GM18499 (cell line): ENCODE data around the gene ADD2.

Experiments
- ATAC-seq: cut with Tn5 transposase; IDR thresholded peaks from one replicate; pipeline ENCODE4 v1.9.1; 2021; ENCODE audit warnings: moderate number of reproducible peaks; ENCODE audit not compliant: insufficient read depth, unreplicated experiment

ADD2 gene

GRCh38 chr2:70785137-70785911 lies 17.3 kb upstream of the ADD2 start:
- no peak for ATAC-seq

GRCh38 chr2:70784320-70784719 lies 16.3 kb upstream of the ADD2 start:
- ATAC-seq = no peak

- ATAC-seq = no peak
These were observed 12.0 kb upstream of the ADD2 start for GRCh38 chr2:70779911-70780545.

- ATAC-seq = no peak
These were observed 11.5 kb upstream of the ADD2 start for GRCh38 chr2:70779491-70779890.

GRCh38 chr2:70778676-70779075 lies 10.7 kb upstream of the ADD2 start:
- ATAC-seq = no peak

GRCh38 chr2:70777450-70777849 lies 9.4 kb upstream of the ADD2 start:
- no peak for ATAC-seq

GRCh38 chr2:70776266-70776665 lies 8.3 kb upstream of the ADD2 start:
- ATAC-seq = no peak

- no peak for ATAC-seq
These were observed 7.1 kb upstream of the ADD2 start for GRCh38 chr2:70775141-70775540.

GRCh38 chr2:70772486-70773155 lies 4.6 kb upstream of the ADD2 start:
- no peak for ATAC-seq

GRCh38 chr2:70771446-70771845 lies 3.4 kb upstream of the ADD2 start:
- no peak for ATAC-seq

GRCh38 chr2:70769450-70769849 lies 1.4 kb upstream of the ADD2 start:
- ATAC-seq = no peak

- ATAC-seq = no peak
These were observed 638 bp upstream of the ADD2 start for GRCh38 chr2:70768590-70769085.

- no peak for ATAC-seq
These were observed 811 bp downstream of the ADD2 start for GRCh38 chr2:70767079-70767698.

GRCh38 chr2:70766357-70767078 lies 1.5 kb downstream of the ADD2 start:
- ATAC-seq = no peak

- no peak for ATAC-seq
These were observed 2.5 kb downstream of the ADD2 start for GRCh38 chr2:70765507-70765906.

GRCh38 chr2:70759446-70759845 lies 8.6 kb downstream of the ADD2 start:
- ATAC-seq = no peak

GRCh38 chr2:70757966-70758365 lies 10.0 kb downstream of the ADD2 start:
- ATAC-seq = no peak

GRCh38 chr2:70757360-70757759 lies 10.6 kb downstream of the ADD2 start:
- no peak for ATAC-seq

GRCh38 chr2:70756128-70756527 lies 11.9 kb downstream of the ADD2 start:
- ATAC-seq = no peak

- no peak for ATAC-seq
These were observed 14.1 kb downstream of the ADD2 start for GRCh38 chr2:70753902-70754301.
